NT2/D1 (cell line): ENCODE measurements around the gene TST.

Experiments
- DNase-seq: peaks from one replicate; pipeline ENCODE4 v3.0.0-alpha.2; 2011; ENCODE audit warnings: low read depth, low spot score
- H3K27me3 ChIP-seq: 2 replicates; pipeline ENCODE4 v1.6.0; 2011; ENCODE audit warnings: mild to moderate bottlenecking; ENCODE audit not compliant: insufficient read length, insufficient read depth
- H3K36me3 ChIP-seq: 2 replicates; pipeline ENCODE4 v1.6.1; 2011; ENCODE audit warnings: mild to moderate bottlenecking, low read length, mixed read lengths; ENCODE audit not compliant: insufficient read depth, insufficient read length
- H3K4me1 ChIP-seq: 2 replicates; pipeline ENCODE4 v1.5.1; 2011; ENCODE audit not compliant: insufficient read depth, insufficient read length
- H3K4me3 ChIP-seq: 2 replicates; pipeline ENCODE4 v1.5.1; 2011; ENCODE audit warnings: low read depth; ENCODE audit not compliant: insufficient read length
- H3K9ac ChIP-seq: 2 replicates; pipeline ENCODE4 v1.6.0; 2011; ENCODE audit warnings: low read depth; ENCODE audit not compliant: insufficient read length
- H3K9me3 ChIP-seq: 2 replicates; pipeline ENCODE4 v1.5.1; 2011; ENCODE audit warnings: mild to moderate bottlenecking, low read length; ENCODE audit not compliant: insufficient read depth
- SUZ12 ChIP-seq: IDR thresholded peaks from 2 replicates; pipeline ENCODE4 v1.6.1; 2011; ENCODE audit not compliant: insufficient read length, insufficient read depth; ENCODE audit errors: extremely low read depth
- YY1 ChIP-seq: IDR thresholded peaks from 2 replicates; pipeline ENCODE4 v1.6.1; 2011; ENCODE audit not compliant: insufficient read length, insufficient read depth
- ZNF274 ChIP-seq: IDR thresholded peaks from 2 replicates; pipeline ENCODE4 v1.6.1; 2011; ENCODE audit warnings: mild to moderate bottlenecking, low read depth, low read length

Gene TST

GRCh38 chr22:37022483-37023337 is 3.5 kb upstream of the TST start:
- TF ChIP-seq YY1 (no peak), ZNF274 (no peak), SUZ12 (no peak)
- Histone ChIP-seq H3K36me3 (peaks cover 53% of the 10 kb centered on the region), H3K9ac (peak overlapping the region; percentile 58), H3K4me3 (no peak overlapping the region), H3K9me3 (no peaks in the 10 kb centered on the region), H3K4me1 (peaks cover 28% of the 10 kb centered on the region), H3K27me3 (no peaks in the 10 kb centered on the region)
- no peak for DNase-seq

- peak; percentile 38 for DNase-seq
- Histone ChIP-seq H3K9me3 (no peaks in the 10 kb centered on the region), H3K27me3 (no peaks in the 10 kb centered on the region), H3K36me3 (peaks cover 55% of the 10 kb centered on the region), H3K9ac (peak overlapping the region; percentile 58), H3K4me1 (peaks cover 26% of the 10 kb centered on the region), H3K4me3 (no peak overlapping the region)
- no peak for TF ChIP-seq ZNF274
Observed at GRCh38 chr22:37021710-37022482, 2.6 kb upstream of the TST start.

GRCh38 chr22:37021041-37021440 is 1.8 kb upstream of the TST start:
- peaks cover 24% of the 10 kb centered on the region for H3K4me1 ChIP-seq
- H3K4me3 ChIP-seq, result no peak overlapping the region
- TF ChIP-seq ZNF274 (no peak), SUZ12 (no peak), YY1 (no peak)
- H3K9ac ChIP-seq, result no peak overlapping the region
- H3K36me3 ChIP-seq, result peaks cover 55% of the 10 kb centered on the region
- H3K9me3 ChIP-seq, result no peaks in the 10 kb centered on the region
- no peaks in the 10 kb centered on the region for H3K27me3 ChIP-seq
- DNase-seq, result no peak

GRCh38 chr22:37020192-37020479 is 889 bp upstream of the TST start:
- no peaks in the 10 kb centered on the region for H3K9me3 ChIP-seq
- H3K27me3 ChIP-seq, result no peaks in the 10 kb centered on the region
- peak overlapping the region; percentile 82 for H3K4me3 ChIP-seq
- no peak for DNase-seq
- H3K9ac ChIP-seq, result peak overlapping the region; percentile 80
- TF ChIP-seq YY1 (no peak), ZNF274 (no peak), SUZ12 (no peak)
- peaks cover 18% of the 10 kb centered on the region for H3K4me1 ChIP-seq
- H3K36me3 ChIP-seq, result peaks cover 46% of the 10 kb centered on the region

GRCh38 chr22:37018815-37019308 is 385 bp downstream of the TST start:
- Histone ChIP-seq H3K9me3 (no peaks in the 10 kb centered on the region), H3K27me3 (no peaks in the 10 kb centered on the region), H3K36me3 (peaks cover 34% of the 10 kb centered on the region), H3K4me1 (peaks cover 17% of the 10 kb centered on the region), H3K4me3 (peak overlapping the region; percentile 82), H3K9ac (peak overlapping the region; percentile 91)
- DNase-seq, result no peak
- TF ChIP-seq SUZ12, result no peak
- TF ChIP-seq YY1, result no peak
- no peak for TF ChIP-seq ZNF274

GRCh38 chr22:37018086-37018814 is 997 bp downstream of the TST start:
- no peak for DNase-seq
- Histone ChIP-seq H3K4me3 (peak overlapping the region; percentile 82), H3K9ac (peak overlapping the region; percentile 91), H3K4me1 (peaks cover 17% of the 10 kb centered on the region), H3K36me3 (peaks cover 32% of the 10 kb centered on the region), H3K9me3 (no peaks in the 10 kb centered on the region), H3K27me3 (no peaks in the 10 kb centered on the region)
- TF ChIP-seq SUZ12 (no peak), YY1 (no peak), ZNF274 (no peak)
